ENCODE data around the gene SH3RF2. TPM values are rescaled to one million over a fixed set of nuclear protein-coding genes. Genes with fewer than 3 reads are reported as not detected.

The SH3RF2 gene
- total RNA-seq, 4 donors from 2014 or later: 0.26 to 4.1 (median 1.8) TPM

DNA sequence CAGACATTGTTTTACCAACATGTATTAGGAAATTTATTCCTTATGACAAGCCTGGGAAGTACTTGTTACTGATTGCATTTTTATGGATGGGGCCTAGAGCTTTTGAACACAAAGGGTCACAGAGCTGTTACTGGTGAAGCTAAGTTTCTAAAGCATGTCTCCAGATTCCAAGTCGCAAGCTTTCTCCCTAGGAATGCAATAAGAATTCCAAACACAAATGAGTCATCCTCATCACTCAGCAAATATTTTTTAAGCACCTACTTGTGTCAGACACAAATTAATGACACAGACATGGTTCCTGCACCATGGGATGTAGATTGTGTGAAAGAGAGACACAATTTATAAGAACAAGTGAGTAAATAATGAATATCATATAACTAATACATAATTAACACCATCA lies 11.0 kb upstream of the SH3RF2 start:
- intact Hi-C loops (cut with DNase I; ENCODE audit: low total_unique reads): no loop called here
- no peak for DNase-seq
- Histone ChIP-seq H3K4me1 (no peaks in the 10 kb centered on the region), H3K4me3 (no peak overlapping the region), H3K27ac (no peak overlapping the region), H3K36me3 (no peaks in the 10 kb centered on the region), H3K9me3 (no peaks in the 10 kb centered on the region), H3K27me3 (no peaks in the 10 kb centered on the region)
- TF ChIP-seq, protein P1, sequence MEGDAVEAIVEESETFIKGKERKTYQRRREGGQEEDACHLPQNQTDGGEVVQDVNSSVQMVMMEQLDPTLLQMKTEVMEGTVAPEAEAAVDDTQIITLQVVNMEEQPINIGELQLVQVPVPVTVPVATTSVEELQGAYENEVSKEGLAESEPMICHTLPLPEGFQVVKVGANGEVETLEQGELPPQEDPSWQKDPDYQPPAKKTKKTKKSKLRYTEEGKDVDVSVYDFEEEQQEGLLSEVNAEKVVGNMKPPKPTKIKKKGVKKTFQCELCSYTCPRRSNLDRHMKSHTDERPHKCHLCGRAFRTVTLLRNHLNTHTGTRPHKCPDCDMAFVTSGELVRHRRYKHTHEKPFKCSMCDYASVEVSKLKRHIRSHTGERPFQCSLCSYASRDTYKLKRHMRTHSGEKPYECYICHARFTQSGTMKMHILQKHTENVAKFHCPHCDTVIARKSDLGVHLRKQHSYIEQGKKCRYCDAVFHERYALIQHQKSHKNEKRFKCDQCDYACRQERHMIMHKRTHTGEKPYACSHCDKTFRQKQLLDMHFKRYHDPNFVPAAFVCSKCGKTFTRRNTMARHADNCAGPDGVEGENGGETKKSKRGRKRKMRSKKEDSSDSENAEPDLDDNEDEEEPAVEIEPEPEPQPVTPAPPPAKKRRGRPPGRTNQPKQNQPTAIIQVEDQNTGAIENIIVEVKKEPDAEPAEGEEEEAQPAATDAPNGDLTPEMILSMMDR (IDR thresholded peaks at IDR 0.05): no peak
- TF ChIP-seq POLR2A (IDR thresholded peaks at IDR 0.05): no peak

DNA sequence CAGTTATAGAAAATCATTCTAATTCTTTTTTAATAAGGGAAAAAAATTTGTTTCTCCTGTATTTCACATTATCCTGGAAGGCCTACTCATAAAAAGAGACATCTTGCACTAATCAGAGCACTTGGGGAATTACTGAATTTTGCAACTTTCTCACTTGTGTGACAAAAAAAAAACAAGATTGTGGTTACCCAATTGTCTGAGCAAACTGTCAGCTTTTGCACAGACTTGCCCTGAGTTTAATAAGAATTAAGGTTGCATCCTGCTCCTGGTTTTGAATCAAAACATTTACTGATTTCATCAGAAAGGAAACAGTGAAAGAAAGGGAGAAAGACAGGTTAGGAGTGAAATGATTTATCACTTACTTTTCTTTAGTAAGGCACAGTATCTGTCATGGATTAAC lies 10.6 kb upstream of the SH3RF2 start:
- Histone ChIP-seq H3K4me1 (no peaks in the 10 kb centered on the region), H3K4me3 (no peak overlapping the region), H3K9me3 (no peaks in the 10 kb centered on the region), H3K36me3 (no peaks in the 10 kb centered on the region), H3K27ac (no peak overlapping the region), H3K27me3 (no peaks in the 10 kb centered on the region)
- TF ChIP-seq, protein P1 (IDR thresholded peaks at IDR 0.05): no peak
- intact Hi-C loops (cut with DNase I; ENCODE audit: low total_unique reads): no loop called here
- DNase-seq: no peak

DNA sequence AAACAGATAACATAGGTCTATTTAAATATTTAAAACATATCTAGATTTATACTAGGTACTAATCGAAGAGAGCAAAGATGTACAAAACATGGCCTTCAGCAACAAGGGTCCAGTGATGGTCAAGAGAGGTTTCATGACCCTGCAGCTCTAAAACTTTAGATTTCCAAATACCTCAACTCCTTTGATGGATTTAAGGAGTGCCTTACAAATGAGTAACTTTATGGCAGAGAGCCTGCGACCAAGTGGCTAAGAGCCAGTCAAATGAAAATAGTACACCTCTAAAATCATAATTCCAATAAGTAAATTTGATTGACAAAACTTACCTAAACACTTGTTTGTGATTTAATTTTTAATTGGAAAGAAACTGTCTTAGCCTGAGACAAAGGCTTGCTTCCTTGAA lies 4.7 kb upstream of the SH3RF2 start:
- Histone ChIP-seq H3K27ac (no peak overlapping the region), H3K27me3 (no peaks in the 10 kb centered on the region), H3K4me1 (no peaks in the 10 kb centered on the region), H3K4me3 (no peak overlapping the region), H3K9me3 (no peaks in the 10 kb centered on the region), H3K36me3 (no peaks in the 10 kb centered on the region)
- no peak for DNase-seq
- TF ChIP-seq POLR2A (IDR thresholded peaks at IDR 0.05): no peak
- TF ChIP-seq, protein P1 (IDR thresholded peaks at IDR 0.05): no peak
- intact Hi-C loops (cut with DNase I; ENCODE audit: low total_unique reads): no loop called here

DNA sequence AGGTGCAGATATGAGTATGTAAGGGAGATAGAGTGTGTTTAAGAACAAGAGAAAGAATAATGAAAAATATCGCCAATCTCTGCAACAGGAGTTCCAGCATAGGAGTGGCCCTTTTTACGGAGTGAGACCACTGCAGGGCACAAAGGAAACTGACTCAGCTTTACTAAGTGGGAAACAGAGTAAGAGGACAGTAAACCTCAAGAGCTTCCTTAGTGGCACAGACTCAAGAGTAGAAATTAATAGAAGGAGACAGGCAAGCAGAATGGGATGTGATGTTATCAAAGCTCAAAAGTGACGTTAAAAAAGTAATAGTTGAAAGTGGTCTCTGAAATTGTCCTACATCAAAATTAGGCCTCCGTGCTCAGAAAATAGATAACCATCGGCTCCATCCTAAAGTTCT lies 2.1 kb upstream of the SH3RF2 start:
- Histone ChIP-seq H3K27ac (no peak overlapping the region), H3K9me3 (no peaks in the 10 kb centered on the region), H3K27me3 (no peaks in the 10 kb centered on the region), H3K4me3 (no peak overlapping the region), H3K36me3 (no peaks in the 10 kb centered on the region), H3K4me1 (no peaks in the 10 kb centered on the region)
- TF ChIP-seq, protein P1 (IDR thresholded peaks at IDR 0.05): no peak
- no peak for TF ChIP-seq POLR2A (IDR thresholded peaks at IDR 0.05)
- intact Hi-C loops (cut with DNase I; ENCODE audit: low total_unique reads): no loop called here
- DNase-seq: no peak

GRCh38 chr5:145937432-145938250 lies 1.3 kb downstream of the SH3RF2 start:
- Histone ChIP-seq H3K36me3 (no peaks in the 10 kb centered on the region), H3K4me3 (no peak overlapping the region), H3K27ac (no peak overlapping the region), H3K4me1 (no peaks in the 10 kb centered on the region), H3K9me3 (no peaks in the 10 kb centered on the region), H3K27me3 (no peaks in the 10 kb centered on the region)
- intact Hi-C loops (cut with DNase I; ENCODE audit: low total_unique reads): no loop called here
- TF ChIP-seq, protein P1 (IDR thresholded peaks at IDR 0.05): no peak
- DNase-seq: no peak

All from uterus (tissue), 4 donors.